ENCODE results near the gene CCNB3.
"Not testable (repeated sequence)": the region's sequence is repeated elsewhere in the genome, so short reads cannot be mapped to it uniquely, and the experiment has no call there.

Gene CCNB3

DNA sequence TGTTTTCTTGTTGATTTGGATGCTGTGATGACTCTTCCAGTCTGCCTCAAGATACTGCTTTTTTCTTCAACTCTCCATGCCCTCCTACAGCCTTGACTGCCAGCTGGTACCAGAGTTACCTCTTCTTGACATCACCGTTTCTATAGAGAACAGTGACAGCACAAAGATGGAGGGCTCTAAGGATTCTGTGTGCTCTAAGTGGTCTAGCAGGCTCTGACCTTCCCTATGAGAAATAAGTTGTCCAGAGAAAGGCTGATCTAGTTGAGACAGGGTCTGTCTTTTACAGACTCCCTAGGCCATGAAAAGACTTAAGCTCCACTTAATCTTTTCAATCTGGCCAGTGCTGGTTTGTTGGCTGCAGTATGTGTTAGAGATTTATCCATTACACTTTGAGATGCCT is 3.7 kb upstream of the CCNB3 start, which contains the start of gene AKAP4:
Gene AKAP4, minus strand, starts transcription at position 101 of the 400 bp plus-strand sequence. CDS start 118 bp downstream, outside the sequence.
- no peaks in the 10 kb centered on the region for H3K9me3 Mint-ChIP-seq
- H3K4me1 Mint-ChIP-seq: peaks cover 12% of the 10 kb centered on the region
- H3K4me3 Mint-ChIP-seq: no peak within 1 kb of the TSS
- CTCF ChIA-PET: no interaction called here
- DNase-seq: no peak
- H3K27me3 Mint-ChIP-seq: peaks cover 10% of the 10 kb centered on the region
- no peaks in the 10 kb centered on the region for H3K36me3 Mint-ChIP-seq
- no peak within 1 kb of the TSS for H3K27ac Mint-ChIP-seq

DNA sequence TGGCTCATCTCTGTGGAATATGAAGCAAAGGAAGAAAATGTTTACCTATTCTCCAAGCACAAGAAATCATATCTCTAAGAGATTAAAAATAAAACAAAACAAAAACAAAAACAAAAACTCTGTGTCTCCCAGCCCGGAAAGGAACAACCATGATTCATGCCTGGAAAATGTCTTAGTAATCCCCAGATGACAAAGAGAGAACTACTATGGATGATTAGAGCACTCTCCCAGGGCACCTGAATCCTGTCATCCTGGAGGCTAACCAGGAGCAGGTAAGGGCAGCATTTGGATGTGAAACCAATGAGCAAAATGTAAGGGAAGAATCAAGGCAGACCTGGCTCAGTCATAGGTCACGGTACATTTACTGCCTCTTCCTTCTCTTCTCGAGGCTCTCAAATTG is 2.0 kb upstream of the CCNB3 start:
- CTCF ChIA-PET: no interaction called here
- H3K4me3 Mint-ChIP-seq: no peak overlapping the region
- peaks cover 12% of the 10 kb centered on the region for H3K4me1 Mint-ChIP-seq
- no peaks in the 10 kb centered on the region for H3K9me3 Mint-ChIP-seq
- no peak overlapping the region for H3K27ac Mint-ChIP-seq
- DNase-seq: no peak
- H3K27me3 Mint-ChIP-seq: peaks cover 6% of the 10 kb centered on the region
- no peaks in the 10 kb centered on the region for H3K36me3 Mint-ChIP-seq

DNA sequence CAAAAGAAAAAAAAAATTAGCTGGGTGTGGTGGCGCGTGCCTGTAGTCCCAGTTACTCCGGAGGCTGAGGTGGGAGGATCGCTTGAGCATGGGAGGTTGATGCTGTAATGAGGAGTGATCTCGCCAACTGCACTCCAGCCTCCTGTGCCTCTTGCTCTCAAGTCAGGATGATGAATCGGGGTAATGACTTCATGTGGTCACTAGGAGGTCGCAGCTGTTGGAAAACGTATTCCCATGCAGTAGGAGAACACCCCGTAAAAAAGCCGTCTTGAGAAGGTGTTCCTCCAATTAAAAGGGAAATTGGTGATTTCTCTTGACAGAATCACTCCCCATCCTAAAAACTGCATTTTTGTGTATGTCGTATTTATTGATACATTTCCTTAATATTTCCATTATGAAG is 2.2 kb downstream of the CCNB3 start:
- Mint-ChIP-seq H3K36me3 (no peaks in the 10 kb centered on the region), H3K27me3 (no peaks in the 10 kb centered on the region), H3K4me1 (peaks cover 12% of the 10 kb centered on the region), H3K4me3 (no peak overlapping the region), H3K27ac (no peak overlapping the region), H3K9me3 (no peaks in the 10 kb centered on the region)
- DNase-seq: no peak
- CTCF ChIA-PET: no interaction called here

DNA sequence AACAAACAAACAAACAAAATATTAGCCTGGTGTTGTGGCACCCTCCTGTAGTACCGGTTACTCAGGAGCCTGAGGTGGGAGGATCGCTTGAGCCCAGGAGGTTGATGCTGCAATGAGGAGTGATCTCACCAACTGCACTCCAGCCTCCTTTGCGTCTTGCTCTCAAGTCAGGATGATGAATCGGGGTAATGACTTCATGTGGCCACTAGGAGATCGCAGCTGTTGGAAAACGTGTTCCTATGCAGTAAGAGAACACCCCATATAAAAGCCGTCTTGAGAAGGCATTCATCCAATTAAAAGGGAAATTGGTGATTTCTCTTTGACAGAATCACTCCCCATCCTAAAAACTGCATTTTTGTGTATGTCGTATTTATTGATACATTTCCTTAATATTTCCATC is 6.9 kb downstream of the CCNB3 start:
- no peaks in the 10 kb centered on the region for H3K27me3 Mint-ChIP-seq
- no peak overlapping the region for H3K4me3 Mint-ChIP-seq
- no peak for DNase-seq
- H3K27ac Mint-ChIP-seq: no peak overlapping the region
- CTCF ChIA-PET: no interaction called here
- no peaks in the 10 kb centered on the region for H3K4me1 Mint-ChIP-seq
- H3K9me3 Mint-ChIP-seq: no peaks in the 10 kb centered on the region
- H3K36me3 Mint-ChIP-seq: no peaks in the 10 kb centered on the region

DNA sequence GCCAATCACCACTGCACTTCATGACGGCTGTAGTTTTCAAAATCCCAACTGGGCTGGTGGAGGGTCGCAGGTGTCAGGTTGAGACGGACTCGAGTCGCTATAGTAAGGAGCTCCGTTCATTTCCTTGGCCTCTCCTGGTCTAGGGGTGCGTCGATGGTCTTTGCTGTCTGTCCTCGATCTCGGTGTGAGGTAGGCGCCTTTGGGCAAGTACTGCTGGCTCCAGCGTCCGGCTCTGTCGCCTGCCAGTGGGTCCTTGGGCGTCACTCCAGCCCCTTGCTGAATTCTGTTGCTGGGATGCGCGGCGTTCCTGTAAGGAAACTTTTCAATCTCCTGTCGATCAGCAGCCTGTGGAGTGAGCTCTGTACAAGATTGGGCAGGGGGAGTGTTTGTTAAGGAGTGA is 76.7 kb downstream of the CCNB3 start:
- Mint-ChIP-seq H3K4me3 (no peak overlapping the region), H3K4me1 (no peaks in the 10 kb centered on the region), H3K36me3 (no peaks in the 10 kb centered on the region), H3K9me3 (no peaks in the 10 kb centered on the region), H3K27me3 (no peaks in the 10 kb centered on the region), H3K27ac (no peak overlapping the region)
- DNase-seq: no peak
- CTCF ChIA-PET: interaction anchor here (1.1 kb wide), 1 partner anchor 410 kb away, joined by 3 read pairs; no protein-coding TSS in a partner anchor

DNA sequence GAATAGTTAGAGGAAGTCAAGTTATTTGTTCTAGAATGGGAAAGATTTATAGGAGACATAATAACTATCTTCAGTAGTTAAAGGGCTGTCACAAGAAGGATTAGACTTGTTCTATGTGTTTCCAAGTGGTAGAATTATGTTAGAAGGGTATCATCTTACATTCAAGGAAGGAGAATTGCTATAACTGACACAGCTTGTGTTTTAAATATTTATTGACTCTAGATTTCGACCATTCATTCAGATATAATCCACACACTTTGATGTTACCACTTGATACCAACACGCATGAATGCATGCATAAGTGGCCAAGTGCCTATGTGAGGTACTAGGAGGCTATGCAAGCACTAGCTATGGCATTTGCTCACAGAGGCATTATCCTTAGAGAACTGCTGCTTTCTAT is 122.7 kb downstream of the CCNB3 start:
- DNase-seq: no peak
- Mint-ChIP-seq H3K36me3 (no peaks in the 10 kb centered on the region), H3K27me3 (no peaks in the 10 kb centered on the region), H3K4me1 (no peaks in the 10 kb centered on the region), H3K4me3 (no peak overlapping the region), H3K9me3 (no peaks in the 10 kb centered on the region), H3K27ac (no peak overlapping the region)
- CTCF ChIA-PET: no interaction called here

DNA sequence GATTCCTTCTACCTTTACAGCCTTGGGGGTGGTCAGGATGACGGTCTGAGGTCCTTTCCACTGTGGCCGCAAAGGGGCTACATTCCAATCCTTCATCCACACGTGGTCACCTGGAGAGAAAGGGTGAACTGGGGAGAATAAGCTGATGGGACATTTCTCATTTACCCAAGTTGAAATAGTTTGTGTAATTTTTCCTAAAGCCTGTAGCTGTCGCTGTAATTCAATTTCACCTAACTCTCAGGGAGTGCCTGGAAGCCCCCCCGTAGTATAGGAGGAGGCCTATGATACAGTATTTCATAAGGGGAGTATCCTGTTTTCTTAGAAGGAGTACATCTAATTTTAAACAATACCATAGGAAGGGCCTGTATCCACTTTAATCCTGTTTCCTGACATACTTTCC is 128.1 kb downstream of the CCNB3 start:
- H3K36me3 Mint-ChIP-seq, DNase-seq, H3K4me1 Mint-ChIP-seq, H3K27ac Mint-ChIP-seq, H3K4me3 Mint-ChIP-seq, H3K9me3 Mint-ChIP-seq, CTCF ChIA-PET, H3K27me3 Mint-ChIP-seq: not testable (repeated sequence)

DNA sequence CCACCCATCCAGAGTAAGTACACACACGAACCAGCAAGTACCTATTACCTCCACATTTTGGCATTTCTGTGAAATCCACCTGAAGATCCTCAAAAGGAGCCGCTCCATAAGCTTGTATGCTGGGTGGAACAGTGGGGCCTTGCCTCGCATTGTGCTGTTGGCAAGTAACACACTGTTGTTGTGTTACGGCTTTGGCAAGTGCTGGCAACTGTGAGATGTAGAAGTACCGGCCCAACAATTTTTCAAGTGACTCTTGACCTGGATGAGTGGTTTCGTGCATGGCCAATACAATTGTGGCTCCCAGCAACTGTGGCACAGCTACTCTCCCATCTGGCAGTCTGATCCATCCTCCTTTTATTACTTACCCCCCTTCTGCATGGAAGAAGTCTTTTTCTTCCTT is 128.7 kb downstream of the CCNB3 start:
- H3K36me3 Mint-ChIP-seq: no peaks in the 10 kb centered on the region
- H3K27me3 Mint-ChIP-seq: no peaks in the 10 kb centered on the region
- H3K27ac Mint-ChIP-seq: no peak overlapping the region
- no peaks in the 10 kb centered on the region for H3K4me1 Mint-ChIP-seq
- CTCF ChIA-PET: no interaction called here
- no peaks in the 10 kb centered on the region for H3K9me3 Mint-ChIP-seq
- no peak for DNase-seq
- no peak overlapping the region for H3K4me3 Mint-ChIP-seq

DNA sequence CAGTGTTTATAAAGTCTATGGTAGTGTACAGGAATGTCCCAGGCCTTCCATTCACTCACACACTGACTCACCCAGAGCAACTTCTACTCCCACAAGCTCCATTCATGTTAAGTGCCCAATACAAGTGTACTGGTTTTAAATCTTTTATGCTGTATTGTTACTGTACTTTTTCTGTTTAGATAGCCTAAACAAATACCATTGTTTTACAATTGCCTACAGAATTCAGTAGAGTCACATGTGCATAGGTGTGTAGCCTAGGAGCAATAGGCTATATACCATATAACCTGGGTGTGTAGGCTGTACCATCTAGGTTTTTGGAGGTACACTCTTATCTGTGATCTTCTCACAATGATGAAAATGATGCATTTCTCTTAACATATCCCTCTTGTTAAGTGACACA is 139.4 kb downstream of the CCNB3 start:
- Mint-ChIP-seq H3K27me3 (no peaks in the 10 kb centered on the region), H3K27ac (no peak overlapping the region), H3K4me1 (no peaks in the 10 kb centered on the region), H3K4me3 (no peak overlapping the region), H3K9me3 (no peaks in the 10 kb centered on the region), H3K36me3 (no peaks in the 10 kb centered on the region)
- CTCF ChIA-PET: no interaction called here
- DNase-seq: no peak

DNA sequence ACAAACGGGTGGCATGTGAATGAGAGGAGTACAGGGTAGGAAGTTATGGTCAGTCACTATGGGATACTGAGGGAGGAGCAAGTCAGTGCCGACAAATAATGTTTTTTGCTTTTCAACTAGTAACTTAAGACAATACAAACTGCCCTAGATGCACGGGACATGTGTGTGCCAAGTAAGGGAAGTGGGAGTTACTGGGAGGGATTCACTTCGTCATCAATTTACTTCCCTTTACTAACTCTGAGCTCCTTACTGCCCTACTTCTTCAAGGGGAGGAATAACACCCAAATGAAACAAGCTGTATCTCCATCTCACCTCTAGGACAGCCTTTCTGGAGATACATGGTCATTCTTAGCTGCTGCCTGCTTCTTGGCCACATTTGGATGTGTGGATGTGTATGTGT is 168.4 kb downstream of the CCNB3 start:
- no peaks in the 10 kb centered on the region for H3K36me3 Mint-ChIP-seq
- no peaks in the 10 kb centered on the region for H3K4me1 Mint-ChIP-seq
- DNase-seq: no peak
- no peak overlapping the region for H3K27ac Mint-ChIP-seq
- CTCF ChIA-PET: no interaction called here
- H3K27me3 Mint-ChIP-seq: no peaks in the 10 kb centered on the region
- no peak overlapping the region for H3K4me3 Mint-ChIP-seq
- no peaks in the 10 kb centered on the region for H3K9me3 Mint-ChIP-seq

DNA sequence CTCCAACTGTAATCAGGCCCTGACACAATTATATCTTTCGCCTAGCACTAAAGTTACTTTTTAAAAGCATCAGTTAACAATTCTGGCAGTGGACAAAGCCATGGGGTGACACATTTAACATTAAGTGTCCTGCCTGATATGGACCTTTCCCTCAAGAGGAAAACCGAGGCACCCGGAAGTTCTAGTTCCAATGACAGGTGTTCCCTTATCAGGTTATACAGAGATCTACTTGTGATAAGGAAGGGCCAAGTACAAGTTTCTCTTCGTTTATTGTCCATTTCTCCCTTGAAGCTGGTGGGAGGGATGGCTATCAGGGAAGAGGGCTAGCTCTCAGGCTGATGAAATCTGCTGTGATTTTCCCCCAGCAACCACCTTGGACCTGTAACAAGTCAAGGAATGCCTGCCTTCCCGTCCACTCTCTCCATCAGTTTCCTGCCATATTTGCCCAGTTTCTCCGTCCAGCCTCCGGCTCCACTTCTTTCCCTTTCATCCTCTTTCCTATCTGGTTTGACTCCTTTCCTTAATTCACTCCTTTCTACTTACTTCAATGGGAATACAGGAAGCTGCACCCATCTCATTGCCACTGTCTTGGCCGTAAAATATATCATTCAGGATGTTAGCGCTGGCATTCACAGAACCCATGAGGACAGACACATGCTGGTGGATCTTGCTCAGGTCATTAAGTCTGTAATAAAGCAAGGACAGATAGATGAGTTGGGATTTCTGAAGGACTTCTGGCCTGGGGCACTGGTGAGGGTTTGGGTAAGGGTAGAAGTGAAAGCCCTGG is 171.1 kb downstream of the CCNB3 start:
- H3K4me3 Mint-ChIP-seq: no peak overlapping the region
- no peaks in the 10 kb centered on the region for H3K9me3 Mint-ChIP-seq
- CTCF ChIA-PET: no interaction called here
- DNase-seq: no peak
- no peaks in the 10 kb centered on the region for H3K4me1 Mint-ChIP-seq
- no peak overlapping the region for H3K27ac Mint-ChIP-seq
- H3K36me3 Mint-ChIP-seq: no peaks in the 10 kb centered on the region
- H3K27me3 Mint-ChIP-seq: no peaks in the 10 kb centered on the region

DNA sequence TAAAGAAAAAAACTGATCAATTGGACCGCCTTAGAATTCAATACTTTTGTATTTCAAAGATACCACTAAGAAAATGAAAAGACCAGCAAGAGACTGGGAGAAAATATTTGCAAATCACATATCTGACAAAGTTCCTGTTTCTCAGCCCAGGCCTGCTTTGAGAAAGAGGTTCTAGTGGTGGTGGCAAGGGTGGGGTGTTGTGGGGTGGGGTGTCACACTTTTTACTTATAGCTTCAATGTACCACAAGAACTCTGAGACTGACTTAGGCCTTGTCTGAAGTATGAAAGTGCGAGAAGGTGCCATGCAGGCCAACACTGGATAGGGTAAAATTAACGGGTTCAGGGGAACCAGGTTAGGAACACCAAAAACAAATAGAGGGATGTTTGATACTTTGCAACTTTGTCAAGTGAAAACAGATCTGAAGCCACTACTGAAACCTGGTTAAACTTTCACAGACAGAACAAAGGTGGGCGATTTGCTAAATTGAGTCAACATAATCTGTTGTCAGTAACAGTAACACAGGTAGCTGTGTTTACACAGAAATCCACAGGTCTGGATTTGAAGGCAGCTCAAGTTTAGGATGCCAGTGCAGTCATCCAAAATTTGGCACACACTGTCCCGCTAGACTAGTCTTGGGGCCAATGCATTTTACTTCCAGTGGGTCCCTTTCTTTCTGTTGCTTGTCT is 177.3 kb downstream of the CCNB3 start:
- no peaks in the 10 kb centered on the region for H3K27me3 Mint-ChIP-seq
- no peak for DNase-seq
- H3K27ac Mint-ChIP-seq: no peak overlapping the region
- H3K36me3 Mint-ChIP-seq: no peaks in the 10 kb centered on the region
- H3K4me3 Mint-ChIP-seq: no peak overlapping the region
- H3K9me3 Mint-ChIP-seq: no peaks in the 10 kb centered on the region
- CTCF ChIA-PET: no interaction called here
- H3K4me1 Mint-ChIP-seq: no peaks in the 10 kb centered on the region

DNA sequence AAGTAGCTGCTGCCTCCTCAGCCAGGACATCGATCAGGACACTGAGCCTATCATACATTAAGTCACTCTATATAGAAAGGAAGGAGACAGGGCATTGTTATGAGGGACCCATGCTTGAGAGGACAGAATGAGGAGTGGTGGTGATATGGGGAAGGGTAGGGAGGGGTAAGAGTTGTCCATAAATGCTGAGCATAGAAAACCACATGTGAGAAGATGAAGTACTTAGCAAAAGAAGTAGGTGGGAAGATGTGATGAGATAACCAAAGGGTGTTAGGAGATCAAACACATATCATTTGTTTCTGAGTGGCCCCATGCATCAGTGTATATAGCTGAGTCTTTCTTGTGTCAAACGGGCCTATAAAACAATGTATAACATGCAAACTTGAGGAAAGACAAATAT is 182.0 kb downstream of the CCNB3 start:
- no peak for DNase-seq
- H3K4me3 Mint-ChIP-seq: no peak overlapping the region
- no peaks in the 10 kb centered on the region for H3K36me3 Mint-ChIP-seq
- no peaks in the 10 kb centered on the region for H3K9me3 Mint-ChIP-seq
- H3K4me1 Mint-ChIP-seq: no peaks in the 10 kb centered on the region
- peaks cover 4% of the 10 kb centered on the region for H3K27me3 Mint-ChIP-seq
- CTCF ChIA-PET: no interaction called here
- H3K27ac Mint-ChIP-seq: no peak overlapping the region

DNA sequence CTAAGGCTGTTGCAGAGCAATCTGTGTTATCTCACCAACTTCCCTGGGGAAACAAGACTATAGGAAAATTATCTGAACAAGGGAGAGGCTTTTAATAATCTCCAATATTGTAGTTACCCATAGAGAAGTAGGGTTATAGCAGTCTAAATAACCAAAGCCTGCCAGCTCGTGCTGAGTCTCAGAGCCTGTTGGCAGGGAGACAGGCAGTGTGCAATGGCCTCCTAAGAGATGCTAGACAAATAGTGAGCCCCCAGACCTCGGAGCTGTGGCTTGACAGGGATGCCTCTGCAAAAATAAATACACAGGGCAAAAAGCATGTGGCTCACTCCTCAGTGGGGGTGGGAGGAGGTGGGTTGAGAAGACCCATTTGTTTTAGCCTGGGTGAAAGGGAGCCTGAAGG is 189.3 kb downstream of the CCNB3 start:
- no peak overlapping the region for H3K27ac Mint-ChIP-seq
- CTCF ChIA-PET: no interaction called here

More for the DNA sequence above, 189.3 kb downstream of the CCNB3 start:
- Mint-ChIP-seq H3K4me3 (no peak overlapping the region), H3K27me3 (peaks cover 4% of the 10 kb centered on the region), H3K36me3 (no peaks in the 10 kb centered on the region), H3K4me1 (no peaks in the 10 kb centered on the region), H3K9me3 (no peaks in the 10 kb centered on the region)
- no peak for DNase-seq

Measured in activated naive CD4-positive, alpha-beta T cell treated with anti-CD3 and anti-CD28 coated beads, Interleukin-2, amount 10 ng/mL, durations not matched to agents 7 days and 5 days (primary cell).